GM23338 (cell line): Measurements from ENCODE around the gene TSR3.

Source experiments
- CREB1 ChIP-seq: fragments of 250-450 bp; sonication (Bioruptor Pico); IDR thresholded peaks from 2 replicates; pipeline ENCODE4 v1.5.0; 2020; ENCODE audit warnings: low read depth, mild to moderate bottlenecking, moderate library complexity
- EZH2 ChIP-seq: fragments of 200-600 bp; sonication (generic); IDR thresholded peaks from one replicate; pipeline ENCODE4 v1.8.0; 2017; ENCODE audit warnings: antibody characterized with exemption, mild to moderate bottlenecking, low read depth; ENCODE audit not compliant: unreplicated experiment
- POLR2AphosphoS5 ChIP-seq: IDR thresholded peaks from 2 replicates; pipeline ENCODE4 v1.6.1; 2016; ENCODE audit warnings: antibody characterized with exemption, low read depth
- ZNF331 ChIP-seq: fragments of 250-450 bp; sonication (Bioruptor Pico); IDR thresholded peaks from 2 replicates; pipeline ENCODE4 v1.5.0; 2020; ENCODE audit warnings: low read depth, mild to moderate bottlenecking, moderate library complexity
- TF ChIP-seq, protein P1 (sequence below), 2 experiments: fragments of 200-600 bp in 1 of 2; sonication (generic) in 1 of 2; conservative IDR thresholded peaks; 2 replicates each; pipeline versions ENCODE4 v1.5.1 to v1.6.1; 2016 to 2017; ENCODE audit warnings: antibody characterized with exemption in 2 of 2, low read depth in 2 of 2, mild to moderate bottlenecking in 2 of 2, moderate library complexity in 1 of 2
- TF ChIP-seq, protein P2 (sequence below): fragments of 250-450 bp; sonication (Bioruptor Pico); IDR thresholded peaks from 2 replicates; pipeline ENCODE4 v1.5.0; 2020; ENCODE audit warnings: mild to moderate bottlenecking, moderate library complexity
- TF ChIP-seq, protein P3 (sequence below): IDR thresholded peaks from one replicate; pipeline ENCODE4 v1.6.1; 2018; ENCODE audit warnings: antibody characterized with exemption; ENCODE audit not compliant: unreplicated experiment

DNA sequence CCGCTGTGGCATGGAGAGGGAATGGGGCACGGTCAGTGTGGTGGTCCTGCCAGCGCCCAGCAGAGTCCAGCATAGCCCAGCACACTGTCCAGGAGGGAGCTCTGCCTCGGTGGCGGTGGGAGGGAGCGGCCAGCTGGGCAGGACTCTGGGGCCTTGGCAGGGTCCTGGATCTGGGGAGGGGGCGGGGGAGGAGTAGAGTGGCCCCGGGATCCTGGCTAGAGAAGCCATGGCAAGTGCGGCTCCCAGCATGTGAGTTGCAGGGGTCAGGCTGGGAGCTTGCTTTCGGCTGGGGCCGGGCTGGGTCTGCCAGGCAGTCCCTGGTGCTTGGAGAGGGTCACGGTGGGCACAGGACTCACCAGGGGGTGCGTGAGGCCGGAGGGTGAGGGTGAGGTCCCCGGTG, 3.9 kb upstream of the TSR3 start:
- TF ChIP-seq, protein P1, sequence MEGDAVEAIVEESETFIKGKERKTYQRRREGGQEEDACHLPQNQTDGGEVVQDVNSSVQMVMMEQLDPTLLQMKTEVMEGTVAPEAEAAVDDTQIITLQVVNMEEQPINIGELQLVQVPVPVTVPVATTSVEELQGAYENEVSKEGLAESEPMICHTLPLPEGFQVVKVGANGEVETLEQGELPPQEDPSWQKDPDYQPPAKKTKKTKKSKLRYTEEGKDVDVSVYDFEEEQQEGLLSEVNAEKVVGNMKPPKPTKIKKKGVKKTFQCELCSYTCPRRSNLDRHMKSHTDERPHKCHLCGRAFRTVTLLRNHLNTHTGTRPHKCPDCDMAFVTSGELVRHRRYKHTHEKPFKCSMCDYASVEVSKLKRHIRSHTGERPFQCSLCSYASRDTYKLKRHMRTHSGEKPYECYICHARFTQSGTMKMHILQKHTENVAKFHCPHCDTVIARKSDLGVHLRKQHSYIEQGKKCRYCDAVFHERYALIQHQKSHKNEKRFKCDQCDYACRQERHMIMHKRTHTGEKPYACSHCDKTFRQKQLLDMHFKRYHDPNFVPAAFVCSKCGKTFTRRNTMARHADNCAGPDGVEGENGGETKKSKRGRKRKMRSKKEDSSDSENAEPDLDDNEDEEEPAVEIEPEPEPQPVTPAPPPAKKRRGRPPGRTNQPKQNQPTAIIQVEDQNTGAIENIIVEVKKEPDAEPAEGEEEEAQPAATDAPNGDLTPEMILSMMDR (conservative IDR thresholded peaks at IDR 0.05; ENCODE audit: low read depth in 2 of 2) = no peak
- TF ChIP-seq, protein P2, sequence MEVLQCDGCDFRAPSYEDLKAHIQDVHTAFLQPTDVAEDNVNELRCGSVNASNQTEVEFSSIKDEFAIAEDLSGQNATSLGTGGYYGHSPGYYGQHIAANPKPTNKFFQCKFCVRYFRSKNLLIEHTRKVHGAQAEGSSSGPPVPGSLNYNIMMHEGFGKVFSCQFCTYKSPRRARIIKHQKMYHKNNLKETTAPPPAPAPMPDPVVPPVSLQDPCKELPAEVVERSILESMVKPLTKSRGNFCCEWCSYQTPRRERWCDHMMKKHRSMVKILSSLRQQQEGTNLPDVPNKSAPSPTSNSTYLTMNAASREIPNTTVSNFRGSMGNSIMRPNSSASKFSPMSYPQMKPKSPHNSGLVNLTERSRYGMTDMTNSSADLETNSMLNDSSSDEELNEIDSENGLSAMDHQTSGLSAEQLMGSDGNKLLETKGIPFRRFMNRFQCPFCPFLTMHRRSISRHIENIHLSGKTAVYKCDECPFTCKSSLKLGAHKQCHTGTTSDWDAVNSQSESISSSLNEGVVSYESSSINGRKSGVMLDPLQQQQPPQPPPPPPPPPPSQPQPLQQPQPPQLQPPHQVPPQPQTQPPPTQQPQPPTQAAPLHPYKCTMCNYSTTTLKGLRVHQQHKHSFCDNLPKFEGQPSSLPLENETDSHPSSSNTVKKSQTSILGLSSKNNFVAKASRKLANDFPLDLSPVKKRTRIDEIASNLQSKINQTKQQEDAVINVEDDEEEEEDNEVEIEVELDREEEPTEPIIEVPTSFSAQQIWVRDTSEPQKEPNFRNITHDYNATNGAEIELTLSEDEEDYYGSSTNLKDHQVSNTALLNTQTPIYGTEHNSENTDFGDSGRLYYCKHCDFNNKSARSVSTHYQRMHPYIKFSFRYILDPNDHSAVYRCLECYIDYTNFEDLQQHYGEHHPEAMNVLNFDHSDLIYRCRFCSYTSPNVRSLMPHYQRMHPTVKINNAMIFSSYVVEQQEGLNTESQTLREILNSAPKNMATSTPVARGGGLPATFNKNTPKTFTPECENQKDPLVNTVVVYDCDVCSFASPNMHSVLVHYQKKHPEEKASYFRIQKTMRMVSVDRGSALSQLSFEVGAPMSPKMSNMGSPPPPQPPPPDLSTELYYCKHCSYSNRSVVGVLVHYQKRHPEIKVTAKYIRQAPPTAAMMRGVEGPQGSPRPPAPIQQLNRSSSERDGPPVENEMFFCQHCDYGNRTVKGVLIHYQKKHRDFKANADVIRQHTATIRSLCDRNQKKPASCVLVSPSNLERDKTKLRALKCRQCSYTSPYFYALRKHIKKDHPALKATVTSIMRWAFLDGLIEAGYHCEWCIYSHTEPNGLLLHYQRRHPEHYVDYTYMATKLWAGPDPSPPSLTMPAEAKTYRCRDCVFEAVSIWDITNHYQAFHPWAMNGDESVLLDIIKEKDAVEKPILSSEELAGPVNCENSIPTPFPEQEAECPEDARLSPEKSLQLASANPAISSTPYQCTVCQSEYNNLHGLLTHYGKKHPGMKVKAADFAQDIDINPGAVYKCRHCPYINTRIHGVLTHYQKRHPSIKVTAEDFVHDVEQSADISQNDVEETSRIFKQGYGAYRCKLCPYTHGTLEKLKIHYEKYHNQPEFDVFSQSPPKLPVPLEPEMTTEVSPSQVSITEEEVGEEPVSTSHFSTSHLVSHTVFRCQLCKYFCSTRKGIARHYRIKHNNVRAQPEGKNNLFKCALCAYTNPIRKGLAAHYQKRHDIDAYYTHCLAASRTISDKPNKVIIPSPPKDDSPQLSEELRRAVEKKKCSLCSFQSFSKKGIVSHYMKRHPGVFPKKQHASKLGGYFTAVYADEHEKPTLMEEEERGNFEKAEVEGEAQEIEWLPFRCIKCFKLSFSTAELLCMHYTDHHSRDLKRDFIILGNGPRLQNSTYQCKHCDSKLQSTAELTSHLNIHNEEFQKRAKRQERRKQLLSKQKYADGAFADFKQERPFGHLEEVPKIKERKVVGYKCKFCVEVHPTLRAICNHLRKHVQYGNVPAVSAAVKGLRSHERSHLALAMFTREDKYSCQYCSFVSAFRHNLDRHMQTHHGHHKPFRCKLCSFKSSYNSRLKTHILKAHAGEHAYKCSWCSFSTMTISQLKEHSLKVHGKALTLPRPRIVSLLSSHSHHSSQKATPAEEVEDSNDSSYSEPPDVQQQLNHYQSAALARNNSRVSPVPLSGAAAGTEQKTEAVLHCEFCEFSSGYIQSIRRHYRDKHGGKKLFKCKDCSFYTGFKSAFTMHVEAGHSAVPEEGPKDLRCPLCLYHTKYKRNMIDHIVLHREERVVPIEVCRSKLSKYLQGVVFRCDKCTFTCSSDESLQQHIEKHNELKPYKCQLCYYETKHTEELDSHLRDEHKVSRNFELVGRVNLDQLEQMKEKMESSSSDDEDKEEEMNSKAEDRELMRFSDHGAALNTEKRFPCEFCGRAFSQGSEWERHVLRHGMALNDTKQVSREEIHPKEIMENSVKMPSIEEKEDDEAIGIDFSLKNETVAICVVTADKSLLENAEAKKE (CRISPR knock-in tag) = no peak
- TF ChIP-seq, protein P3, sequence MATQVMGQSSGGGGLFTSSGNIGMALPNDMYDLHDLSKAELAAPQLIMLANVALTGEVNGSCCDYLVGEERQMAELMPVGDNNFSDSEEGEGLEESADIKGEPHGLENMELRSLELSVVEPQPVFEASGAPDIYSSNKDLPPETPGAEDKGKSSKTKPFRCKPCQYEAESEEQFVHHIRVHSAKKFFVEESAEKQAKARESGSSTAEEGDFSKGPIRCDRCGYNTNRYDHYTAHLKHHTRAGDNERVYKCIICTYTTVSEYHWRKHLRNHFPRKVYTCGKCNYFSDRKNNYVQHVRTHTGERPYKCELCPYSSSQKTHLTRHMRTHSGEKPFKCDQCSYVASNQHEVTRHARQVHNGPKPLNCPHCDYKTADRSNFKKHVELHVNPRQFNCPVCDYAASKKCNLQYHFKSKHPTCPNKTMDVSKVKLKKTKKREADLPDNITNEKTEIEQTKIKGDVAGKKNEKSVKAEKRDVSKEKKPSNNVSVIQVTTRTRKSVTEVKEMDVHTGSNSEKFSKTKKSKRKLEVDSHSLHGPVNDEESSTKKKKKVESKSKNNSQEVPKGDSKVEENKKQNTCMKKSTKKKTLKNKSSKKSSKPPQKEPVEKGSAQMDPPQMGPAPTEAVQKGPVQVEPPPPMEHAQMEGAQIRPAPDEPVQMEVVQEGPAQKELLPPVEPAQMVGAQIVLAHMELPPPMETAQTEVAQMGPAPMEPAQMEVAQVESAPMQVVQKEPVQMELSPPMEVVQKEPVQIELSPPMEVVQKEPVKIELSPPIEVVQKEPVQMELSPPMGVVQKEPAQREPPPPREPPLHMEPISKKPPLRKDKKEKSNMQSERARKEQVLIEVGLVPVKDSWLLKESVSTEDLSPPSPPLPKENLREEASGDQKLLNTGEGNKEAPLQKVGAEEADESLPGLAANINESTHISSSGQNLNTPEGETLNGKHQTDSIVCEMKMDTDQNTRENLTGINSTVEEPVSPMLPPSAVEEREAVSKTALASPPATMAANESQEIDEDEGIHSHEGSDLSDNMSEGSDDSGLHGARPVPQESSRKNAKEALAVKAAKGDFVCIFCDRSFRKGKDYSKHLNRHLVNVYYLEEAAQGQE = no peak
- TF ChIP-seq POLR2AphosphoS5 (no peak), EZH2 (no peak), CREB1 (CRISPR knock-in tag) (no peak), ZNF331 (no peak)
